ENCODE measurements around the gene RBBP9.

Gene RBBP9

DNA sequence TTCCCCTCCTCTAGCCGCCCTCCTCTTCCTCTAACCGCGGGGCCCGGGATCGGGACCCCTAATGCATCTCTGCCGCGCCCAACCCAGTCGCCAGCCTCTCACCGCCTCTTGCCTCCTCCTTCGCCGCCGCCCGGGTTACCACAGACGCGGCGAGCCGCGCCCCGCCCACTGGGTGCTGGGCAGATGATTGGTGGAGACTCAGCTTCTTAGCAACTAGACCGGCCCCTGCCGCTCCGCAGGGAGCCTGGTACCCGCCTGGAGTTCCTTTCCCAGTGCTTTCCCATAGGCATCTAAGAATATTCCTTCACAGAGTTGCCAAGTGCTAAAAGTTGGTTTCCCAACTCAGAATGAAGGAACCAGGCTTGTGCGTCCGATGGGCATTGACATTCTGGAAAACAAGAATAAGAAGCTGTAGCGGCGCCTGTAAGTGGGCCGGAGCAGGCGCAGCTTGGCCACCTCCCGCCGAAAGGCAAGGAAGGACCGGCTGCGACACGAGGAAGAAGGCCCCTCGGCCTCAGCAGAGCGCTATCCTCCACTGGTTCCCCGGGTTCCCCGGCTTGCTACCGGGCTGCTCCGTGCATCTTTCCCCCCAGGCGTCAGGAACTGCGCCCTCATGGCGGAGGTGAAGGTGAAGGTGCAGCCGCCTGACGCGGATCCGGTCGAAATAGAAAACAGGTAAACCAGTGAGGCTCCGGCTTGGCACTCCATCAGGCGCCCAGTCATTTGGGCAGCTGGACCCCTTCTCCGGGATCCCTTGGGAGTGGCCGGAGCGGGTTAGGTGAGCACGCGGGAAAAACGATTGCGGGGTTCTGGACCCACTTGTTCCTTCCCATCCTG lies 29.9 kb downstream of the RBBP9 start, which contains the start of the genes DZANK1 and POLR3F:
Gene DZANK1, minus strand, starts transcription at position 137 of the 837 bp plus-strand sequence. CDS start 1,672 bp downstream, outside the sequence.
Gene POLR3F, plus strand, starts transcription at position 497 of the 837 bp plus-strand sequence. Its CDS starts 117 bp downstream, at position 614.
- TF ChIP-seq EZH2phosphoT487 (IDR thresholded peaks at IDR 0.05; ENCODE audit: borderline replicate concordance, low read length): no peak
- TF ChIP-seq, protein P1, sequence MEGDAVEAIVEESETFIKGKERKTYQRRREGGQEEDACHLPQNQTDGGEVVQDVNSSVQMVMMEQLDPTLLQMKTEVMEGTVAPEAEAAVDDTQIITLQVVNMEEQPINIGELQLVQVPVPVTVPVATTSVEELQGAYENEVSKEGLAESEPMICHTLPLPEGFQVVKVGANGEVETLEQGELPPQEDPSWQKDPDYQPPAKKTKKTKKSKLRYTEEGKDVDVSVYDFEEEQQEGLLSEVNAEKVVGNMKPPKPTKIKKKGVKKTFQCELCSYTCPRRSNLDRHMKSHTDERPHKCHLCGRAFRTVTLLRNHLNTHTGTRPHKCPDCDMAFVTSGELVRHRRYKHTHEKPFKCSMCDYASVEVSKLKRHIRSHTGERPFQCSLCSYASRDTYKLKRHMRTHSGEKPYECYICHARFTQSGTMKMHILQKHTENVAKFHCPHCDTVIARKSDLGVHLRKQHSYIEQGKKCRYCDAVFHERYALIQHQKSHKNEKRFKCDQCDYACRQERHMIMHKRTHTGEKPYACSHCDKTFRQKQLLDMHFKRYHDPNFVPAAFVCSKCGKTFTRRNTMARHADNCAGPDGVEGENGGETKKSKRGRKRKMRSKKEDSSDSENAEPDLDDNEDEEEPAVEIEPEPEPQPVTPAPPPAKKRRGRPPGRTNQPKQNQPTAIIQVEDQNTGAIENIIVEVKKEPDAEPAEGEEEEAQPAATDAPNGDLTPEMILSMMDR (IDR thresholded peaks at IDR 0.05; ENCODE audit: low read depth, low read length, poor library complexity, severe bottlenecking): no peak
- H3F3A ChIP-seq (ENCODE audit: control insufficient read depth, insufficient read depth): peaks cover 10% of the 10 kb centered on the region
- H3K4me1 ChIP-seq (ENCODE audit: control insufficient read depth, low read length): peaks cover 23% of the 10 kb centered on the region
- H3K27ac ChIP-seq (ENCODE audit: low read depth, low read length): no peak within 1 kb of the TSS
- peaks cover 37% of the 10 kb centered on the region for H3K79me2 ChIP-seq (ENCODE audit: control insufficient read depth, low read length)
- no peaks in the 10 kb centered on the region for H3K9me3 ChIP-seq (ENCODE audit: control insufficient read depth, insufficient read depth, low read length)
- no peaks in the 10 kb centered on the region for H4K20me1 ChIP-seq (ENCODE audit: control insufficient read depth, insufficient read depth, low read depth, low read length)
- peak within 1 kb of the TSS; percentile 78 for H3K4me2 ChIP-seq (ENCODE audit: low read length)
- H3K4me3 ChIP-seq (ENCODE audit: low read length): peak within 1 kb of the TSS; percentile 100
- H3K27me3 ChIP-seq (ENCODE audit: control insufficient read depth, low read length): no peaks in the 10 kb centered on the region
- H3K9me2 ChIP-seq (replicated peaks; ENCODE audit: control insufficient read depth, low read length): no peaks in the 10 kb centered on the region
- peaks cover 19% of the 10 kb centered on the region; the same call in 1 of the 2 replicates for H3K36me3 ChIP-seq (ENCODE audit: control insufficient read depth, low read length)

DNA sequence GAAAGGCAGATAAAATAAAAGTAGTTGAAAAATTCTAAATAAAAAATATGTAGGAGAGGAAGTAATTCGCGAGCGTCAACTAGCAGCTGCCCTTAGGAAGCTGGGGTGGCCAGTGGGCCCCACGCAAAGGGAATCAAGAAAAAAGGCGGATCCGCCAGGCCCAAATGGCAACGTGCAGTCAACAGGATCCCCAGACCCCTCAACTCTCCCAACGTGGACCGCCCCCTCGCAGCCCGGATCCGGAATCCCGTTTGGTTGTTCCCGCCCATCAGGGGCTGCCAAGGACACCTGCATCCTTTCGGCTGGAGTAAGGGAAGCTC lies 30.5 kb downstream of the RBBP9 start:
- Histone ChIP-seq H3K27me3 (ENCODE audit: control insufficient read depth, low read length) (no peaks in the 10 kb centered on the region), H3F3A (ENCODE audit: control insufficient read depth, insufficient read depth) (peaks cover 10% of the 10 kb centered on the region), H3K9me2 (replicated peaks; ENCODE audit: control insufficient read depth, low read length) (no peaks in the 10 kb centered on the region), H3K27ac (ENCODE audit: low read depth, low read length) (no peak overlapping the region), H3K4me2 (ENCODE audit: low read length) (peak overlapping the region; percentile 78), H3K4me1 (ENCODE audit: control insufficient read depth, low read length) (peaks cover 23% of the 10 kb centered on the region), H3K4me3 (ENCODE audit: low read length) (peak overlapping the region; percentile 100), H3K79me2 (ENCODE audit: control insufficient read depth, low read length) (peaks cover 37% of the 10 kb centered on the region), H3K9me3 (ENCODE audit: control insufficient read depth, insufficient read depth, low read length) (no peaks in the 10 kb centered on the region), H3K36me3 (ENCODE audit: control insufficient read depth, low read length) (peaks cover 19% of the 10 kb centered on the region; the same call in 1 of the 2 replicates), H4K20me1 (ENCODE audit: control insufficient read depth, insufficient read depth, low read depth, low read length) (no peaks in the 10 kb centered on the region)
- TF ChIP-seq EZH2phosphoT487 (IDR thresholded peaks at IDR 0.05; ENCODE audit: borderline replicate concordance, low read length): no peak
- TF ChIP-seq, protein P1 (IDR thresholded peaks at IDR 0.05; ENCODE audit: low read depth, low read length, poor library complexity, severe bottlenecking): no peak

DNA sequence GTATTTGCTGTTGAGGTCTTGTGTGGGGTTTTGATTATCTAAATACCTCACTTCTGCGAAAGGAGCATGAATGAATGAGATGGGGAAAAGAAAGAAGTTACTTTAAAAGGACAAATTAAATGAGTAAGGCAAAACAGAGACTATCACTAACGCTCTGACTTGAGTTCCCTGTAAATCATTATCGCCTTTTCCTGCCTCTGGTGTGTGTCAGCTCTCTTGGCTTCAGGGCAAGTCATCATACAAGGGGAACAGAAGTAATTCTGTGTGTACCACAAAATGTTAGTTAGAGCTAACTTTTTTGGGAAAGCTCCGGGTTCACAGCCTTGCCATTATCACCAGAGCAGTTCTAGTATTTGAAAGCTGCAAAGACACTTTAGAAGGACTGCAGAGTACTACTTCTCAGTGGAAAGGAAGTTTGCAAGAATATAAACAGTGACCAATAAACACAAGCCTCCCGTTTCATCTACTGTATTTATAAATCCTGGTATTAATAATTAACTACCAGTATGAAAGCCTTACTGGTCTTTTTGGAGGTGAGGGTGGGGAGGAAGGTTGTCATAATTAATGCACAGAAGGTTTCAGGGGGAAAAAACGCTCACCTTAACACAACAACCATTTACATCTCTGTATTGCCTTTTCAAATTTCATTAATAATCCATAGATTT lies 31.4 kb downstream of the RBBP9 start:
- H3K27me3 ChIP-seq (ENCODE audit: control insufficient read depth, low read length): no peaks in the 10 kb centered on the region
- no peaks in the 10 kb centered on the region for H3K9me3 ChIP-seq (ENCODE audit: control insufficient read depth, insufficient read depth, low read length)
- H4K20me1 ChIP-seq (ENCODE audit: control insufficient read depth, insufficient read depth, low read depth, low read length): no peaks in the 10 kb centered on the region
- peak overlapping the region; percentile 100 for H3K4me3 ChIP-seq (ENCODE audit: low read length)
- H3K36me3 ChIP-seq (ENCODE audit: control insufficient read depth, low read length): peaks cover 13% of the 10 kb centered on the region; the same call in 1 of the 2 replicates
- peaks cover 35% of the 10 kb centered on the region for H3K79me2 ChIP-seq (ENCODE audit: control insufficient read depth, low read length)
- H3K9me2 ChIP-seq (replicated peaks; ENCODE audit: control insufficient read depth, low read length): no peaks in the 10 kb centered on the region
- TF ChIP-seq EZH2phosphoT487 (IDR thresholded peaks at IDR 0.05; ENCODE audit: borderline replicate concordance, low read length): no peak
- TF ChIP-seq, protein P1 (IDR thresholded peaks at IDR 0.05; ENCODE audit: low read depth, low read length, poor library complexity, severe bottlenecking): no peak
- peak overlapping the region; percentile 78 for H3K4me2 ChIP-seq (ENCODE audit: low read length)
- H3F3A ChIP-seq (ENCODE audit: control insufficient read depth, insufficient read depth): peaks cover 10% of the 10 kb centered on the region
- no peak overlapping the region for H3K27ac ChIP-seq (ENCODE audit: low read depth, low read length)
- H3K4me1 ChIP-seq (ENCODE audit: control insufficient read depth, low read length): peaks cover 23% of the 10 kb centered on the region
